ENCODE data around the gene MYO1F.

Gene MYO1F

GRCh38 chr19:8600064-8600463, 22.8 kb upstream of the MYO1F start:
- H3K4me1 ChIP-seq (ENCODE audit: control insufficient read depth in 1 of 2, insufficient read depth in 2 of 2, low read length in 2 of 2), result peaks cover 0 to 2% of the 10 kb centered on the region in 2 donors
- no peak overlapping the region for H3K4me3 ChIP-seq (ENCODE audit: low read depth in 1 of 2, low read length in 2 of 2)
- no peaks in the 10 kb centered on the region for H3K27me3 ChIP-seq (ENCODE audit: low read depth, low read length)
- peaks cover 0 to 31% of the 10 kb centered on the region in 2 donors for H3K36me3 ChIP-seq (ENCODE audit: control insufficient read depth in 1 of 2, insufficient read depth in 2 of 2, low read length in 2 of 2)
- no peak overlapping the region for H3K27ac ChIP-seq (ENCODE audit: low read length)
- H3K9me3 ChIP-seq (ENCODE audit: control insufficient read depth in 1 of 2, low read length in 2 of 2), result peaks cover 0 to 6% of the 10 kb centered on the region in 2 donors

GRCh38 chr19:8596168-8596567, 18.9 kb upstream of the MYO1F start:
- peaks cover 0 to 6% of the 10 kb centered on the region in 2 donors for H3K9me3 ChIP-seq (ENCODE audit: control insufficient read depth in 1 of 2, low read length in 2 of 2)
- H3K4me1 ChIP-seq (ENCODE audit: control insufficient read depth in 1 of 2, insufficient read depth in 2 of 2, low read length in 2 of 2), result peaks cover 0 to 17% of the 10 kb centered on the region in 2 donors
- H3K27ac ChIP-seq (ENCODE audit: low read length), result no peak overlapping the region
- H3K4me3 ChIP-seq (ENCODE audit: low read depth in 1 of 2, low read length in 2 of 2), result no peak overlapping the region
- no peaks in the 10 kb centered on the region for H3K27me3 ChIP-seq (ENCODE audit: low read depth, low read length)
- H3K36me3 ChIP-seq (ENCODE audit: control insufficient read depth in 1 of 2, insufficient read depth in 2 of 2, low read length in 2 of 2), result peaks cover 0 to 17% of the 10 kb centered on the region in 2 donors

- H3K27ac ChIP-seq (ENCODE audit: low read length), result no peak overlapping the region
- peaks cover 0 to 17% of the 10 kb centered on the region in 2 donors for H3K4me1 ChIP-seq (ENCODE audit: control insufficient read depth in 1 of 2, insufficient read depth in 2 of 2, low read length in 2 of 2)
- H3K4me3 ChIP-seq (ENCODE audit: low read depth in 1 of 2, low read length in 2 of 2), result no peak overlapping the region
- peaks cover 0 to 6% of the 10 kb centered on the region in 2 donors for H3K9me3 ChIP-seq (ENCODE audit: control insufficient read depth in 1 of 2, low read length in 2 of 2)
- H3K27me3 ChIP-seq (ENCODE audit: low read depth, low read length), result no peaks in the 10 kb centered on the region
- H3K36me3 ChIP-seq (ENCODE audit: control insufficient read depth in 1 of 2, insufficient read depth in 2 of 2, low read length in 2 of 2), result peaks cover 0 to 17% of the 10 kb centered on the region in 2 donors
These were observed 18.4 kb upstream of the MYO1F start for GRCh38 chr19:8595651-8596050.

- H3K4me3 ChIP-seq (ENCODE audit: low read depth in 1 of 2, low read length in 2 of 2), result no peak overlapping the region
- no peak overlapping the region for H3K27ac ChIP-seq (ENCODE audit: low read length)
- no peaks in the 10 kb centered on the region for H3K27me3 ChIP-seq (ENCODE audit: low read depth, low read length)
- peaks cover 0 to 6% of the 10 kb centered on the region in 2 donors for H3K9me3 ChIP-seq (ENCODE audit: control insufficient read depth in 1 of 2, low read length in 2 of 2)
- peaks cover 0 to 14% of the 10 kb centered on the region in 2 donors for H3K36me3 ChIP-seq (ENCODE audit: control insufficient read depth in 1 of 2, insufficient read depth in 2 of 2, low read length in 2 of 2)
- H3K4me1 ChIP-seq (ENCODE audit: control insufficient read depth in 1 of 2, insufficient read depth in 2 of 2, low read length in 2 of 2), result peaks cover 0 to 17% of the 10 kb centered on the region in 2 donors
These were observed 16.7 kb upstream of the MYO1F start for GRCh38 chr19:8593931-8594330.

GRCh38 chr19:8592231-8593009, 15.2 kb upstream of the MYO1F start:
- peak overlapping the region; percentile 52 to 65 for H3K4me3 ChIP-seq (ENCODE audit: low read depth in 1 of 2, low read length in 2 of 2)
- peaks cover 0 to 7% of the 10 kb centered on the region in 2 donors for H3K36me3 ChIP-seq (ENCODE audit: control insufficient read depth in 1 of 2, insufficient read depth in 2 of 2, low read length in 2 of 2)
- peaks cover 0 to 6% of the 10 kb centered on the region in 2 donors for H3K9me3 ChIP-seq (ENCODE audit: control insufficient read depth in 1 of 2, low read length in 2 of 2)
- H3K27ac ChIP-seq (ENCODE audit: low read length), result no peak overlapping the region
- H3K4me1 ChIP-seq (ENCODE audit: control insufficient read depth in 1 of 2, insufficient read depth in 2 of 2, low read length in 2 of 2), result peaks cover 0 to 17% of the 10 kb centered on the region in 2 donors
- H3K27me3 ChIP-seq (ENCODE audit: low read depth, low read length), result no peaks in the 10 kb centered on the region

- H3K27ac ChIP-seq (ENCODE audit: low read length), result no peak overlapping the region
- no peaks in the 10 kb centered on the region for H3K27me3 ChIP-seq (ENCODE audit: low read depth, low read length)
- peaks cover 0 to 6% of the 10 kb centered on the region in 2 donors for H3K9me3 ChIP-seq (ENCODE audit: control insufficient read depth in 1 of 2, low read length in 2 of 2)
- peaks cover 0 to 14% of the 10 kb centered on the region in 2 donors for H3K36me3 ChIP-seq (ENCODE audit: control insufficient read depth in 1 of 2, insufficient read depth in 2 of 2, low read length in 2 of 2)
- peaks cover 0 to 12% of the 10 kb centered on the region in 2 donors for H3K4me1 ChIP-seq (ENCODE audit: control insufficient read depth in 1 of 2, insufficient read depth in 2 of 2, low read length in 2 of 2)
- H3K4me3 ChIP-seq (ENCODE audit: low read depth in 1 of 2, low read length in 2 of 2), result no peak overlapping the region
These were observed 12.0 kb upstream of the MYO1F start for GRCh38 chr19:8589177-8589714.

GRCh38 chr19:8585894-8586750, 8.9 kb upstream of the MYO1F start:
- Histone ChIP-seq H3K4me3 (ENCODE audit: low read depth in 1 of 2, low read length in 2 of 2) (no peak overlapping the region), H3K27me3 (ENCODE audit: low read depth, low read length) (no peaks in the 10 kb centered on the region), H3K27ac (ENCODE audit: low read length) (no peak overlapping the region), H3K4me1 (ENCODE audit: control insufficient read depth in 1 of 2, insufficient read depth in 2 of 2, low read length in 2 of 2) (no peaks in the 10 kb centered on the region), H3K36me3 (ENCODE audit: control insufficient read depth in 1 of 2, insufficient read depth in 2 of 2, low read length in 2 of 2) (peaks cover 0 to 14% of the 10 kb centered on the region in 2 donors), H3K9me3 (ENCODE audit: control insufficient read depth in 1 of 2, low read length in 2 of 2) (no peaks in the 10 kb centered on the region)

- Histone ChIP-seq H3K4me1 (ENCODE audit: control insufficient read depth in 1 of 2, insufficient read depth in 2 of 2, low read length in 2 of 2) (peaks cover 0 to 4% of the 10 kb centered on the region in 2 donors), H3K9me3 (ENCODE audit: control insufficient read depth in 1 of 2, low read length in 2 of 2) (no peaks in the 10 kb centered on the region), H3K27me3 (ENCODE audit: low read depth, low read length) (no peaks in the 10 kb centered on the region), H3K36me3 (ENCODE audit: control insufficient read depth in 1 of 2, insufficient read depth in 2 of 2, low read length in 2 of 2) (peaks cover 0 to 14% of the 10 kb centered on the region in 2 donors), H3K4me3 (ENCODE audit: low read depth in 1 of 2, low read length in 2 of 2) (no peak overlapping the region), H3K27ac (ENCODE audit: low read length) (no peak overlapping the region)
These were observed 8.0 kb upstream of the MYO1F start for GRCh38 chr19:8584965-8585893.

GRCh38 chr19:8580710-8581281, 3.6 kb upstream of the MYO1F start:
- no peaks in the 10 kb centered on the region for H3K27me3 ChIP-seq (ENCODE audit: low read depth, low read length)
- no peak overlapping the region for H3K4me3 ChIP-seq (ENCODE audit: low read depth in 1 of 2, low read length in 2 of 2)
- no peak overlapping the region for H3K27ac ChIP-seq (ENCODE audit: low read length)

GRCh38 chr19:8578642-8579265, 1.5 kb upstream of the MYO1F start:
- H3K4me1 ChIP-seq (ENCODE audit: control insufficient read depth in 1 of 2, insufficient read depth in 2 of 2, low read length in 2 of 2), result peaks cover 0 to 13% of the 10 kb centered on the region in 2 donors
- no peaks in the 10 kb centered on the region for H3K9me3 ChIP-seq (ENCODE audit: control insufficient read depth in 1 of 2, low read length in 2 of 2)
- no peak overlapping the region for H3K27ac ChIP-seq (ENCODE audit: low read length)
- H3K27me3 ChIP-seq (ENCODE audit: low read depth, low read length), result no peaks in the 10 kb centered on the region
- no peaks in the 10 kb centered on the region for H3K36me3 ChIP-seq (ENCODE audit: control insufficient read depth in 1 of 2, insufficient read depth in 2 of 2, low read length in 2 of 2)
- H3K4me3 ChIP-seq (ENCODE audit: low read depth in 1 of 2, low read length in 2 of 2), result no peak overlapping the region

More at GRCh38 chr19:8580710-8581281, 3.6 kb upstream of the MYO1F start:
- H3K36me3 ChIP-seq (ENCODE audit: control insufficient read depth in 1 of 2, insufficient read depth in 2 of 2, low read length in 2 of 2), result peaks cover 0 to 7% of the 10 kb centered on the region in 2 donors
- peaks cover 0 to 13% of the 10 kb centered on the region in 2 donors for H3K4me1 ChIP-seq (ENCODE audit: control insufficient read depth in 1 of 2, insufficient read depth in 2 of 2, low read length in 2 of 2)
- no peaks in the 10 kb centered on the region for H3K9me3 ChIP-seq (ENCODE audit: control insufficient read depth in 1 of 2, low read length in 2 of 2)
